Epidermal melanocyte (primary cell): Measurements from ENCODE around the gene FBXL12.
"Not testable (repeated sequence)": the region's sequence is repeated elsewhere in the genome, so short reads cannot be mapped to it uniquely, and the experiment has no call there.

ENCODE experiments used
- DNase-seq: peaks from one replicate; pipeline ENCODE4 v3.0.0; 2011; ENCODE audit warnings: low spot score; ENCODE audit not compliant: insufficient read length

Gene FBXL12

DNA sequence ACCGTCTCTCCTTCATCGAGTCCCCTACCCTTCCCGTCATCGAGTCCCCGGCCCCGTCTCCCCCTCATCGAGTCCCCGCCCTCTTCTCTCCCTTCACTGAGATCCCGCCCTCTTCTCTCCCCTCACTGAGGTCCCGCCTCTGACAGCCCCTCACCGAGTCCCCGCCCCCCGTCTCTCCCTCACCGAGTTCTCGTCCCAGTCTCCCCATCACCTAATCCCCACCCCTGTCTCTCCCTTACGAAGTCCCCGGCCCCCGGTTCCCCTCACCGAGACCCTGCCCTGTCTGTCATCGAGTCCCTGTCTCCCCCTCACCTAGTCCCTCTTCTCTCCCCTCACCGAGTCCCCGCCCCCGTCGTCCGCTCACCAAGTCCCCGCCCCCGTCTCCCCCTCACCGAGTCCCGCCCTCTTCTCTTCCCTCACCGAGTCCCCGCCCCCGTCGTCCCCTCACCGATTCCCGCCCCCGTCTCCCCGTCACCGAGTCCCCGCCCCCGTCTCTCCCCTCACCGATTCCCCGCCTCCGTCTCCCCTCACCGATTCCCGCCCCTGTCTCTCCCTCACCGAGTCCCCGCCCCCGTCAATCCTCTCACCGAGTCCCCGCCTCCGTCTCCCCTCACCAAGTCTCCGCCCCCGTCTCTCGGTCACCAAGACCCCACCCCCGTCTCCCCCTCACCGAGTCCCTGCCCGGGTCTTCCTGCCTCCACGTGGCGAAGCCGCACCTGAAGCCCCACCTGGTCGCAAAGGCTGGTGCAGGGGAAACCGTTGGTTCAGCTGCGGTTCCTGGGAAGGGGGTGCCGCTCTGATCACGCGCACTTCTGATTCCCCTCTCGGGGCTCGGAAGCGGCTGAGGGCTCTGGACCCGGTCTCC, 26.4 kb downstream of the FBXL12 start:
- DNase-seq = peak; percentile 54

DNA sequence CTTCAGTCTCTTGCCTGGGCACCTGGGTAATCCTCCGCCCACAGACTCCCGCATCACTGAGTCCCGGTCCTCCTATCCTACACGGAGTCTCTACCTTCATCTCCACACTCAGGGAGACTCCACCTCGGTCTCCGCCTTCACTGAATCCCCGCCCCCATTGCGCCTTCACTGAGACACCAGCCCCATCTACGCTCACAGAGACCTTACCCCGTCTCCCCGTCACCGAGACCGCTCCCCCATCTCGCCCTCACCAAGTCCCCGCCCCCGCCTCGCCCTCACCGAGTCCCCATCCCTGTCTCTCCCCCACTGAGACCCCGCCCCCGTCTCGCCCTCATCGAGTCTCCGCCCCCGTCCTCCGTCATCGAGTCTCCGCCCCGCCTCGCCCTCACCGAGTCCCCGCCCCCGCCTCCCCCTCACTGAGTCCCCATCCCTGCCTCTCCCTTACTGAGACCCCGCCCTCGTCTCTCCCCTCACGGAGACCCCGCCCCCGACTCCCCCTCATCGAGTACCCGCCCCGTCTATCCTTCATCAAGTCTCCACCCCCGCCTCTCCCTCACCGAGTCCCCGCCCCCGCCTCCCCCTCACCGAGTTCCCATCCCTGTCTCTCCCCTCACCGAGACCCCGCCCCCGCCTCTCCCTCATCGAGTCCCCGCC, 27.2 kb downstream of the FBXL12 start:
- peak; percentile 65 for DNase-seq

DNA sequence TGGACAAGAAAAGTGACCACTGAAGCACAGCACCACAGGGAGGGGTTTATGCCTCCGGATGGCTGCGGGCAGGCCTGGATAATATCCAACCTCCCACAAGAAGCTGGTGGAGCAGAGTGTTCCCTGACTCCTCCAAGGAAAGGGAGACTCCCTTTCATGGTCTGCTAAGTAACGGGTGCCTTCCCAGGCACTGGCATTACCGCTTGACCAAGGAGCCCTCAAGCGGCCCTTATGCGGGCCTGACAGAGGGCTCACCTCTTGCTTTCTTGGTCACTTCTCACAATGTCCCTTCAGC, 27.9 kb downstream of the FBXL12 start:
- DNase-seq = not testable (repeated sequence)

DNA sequence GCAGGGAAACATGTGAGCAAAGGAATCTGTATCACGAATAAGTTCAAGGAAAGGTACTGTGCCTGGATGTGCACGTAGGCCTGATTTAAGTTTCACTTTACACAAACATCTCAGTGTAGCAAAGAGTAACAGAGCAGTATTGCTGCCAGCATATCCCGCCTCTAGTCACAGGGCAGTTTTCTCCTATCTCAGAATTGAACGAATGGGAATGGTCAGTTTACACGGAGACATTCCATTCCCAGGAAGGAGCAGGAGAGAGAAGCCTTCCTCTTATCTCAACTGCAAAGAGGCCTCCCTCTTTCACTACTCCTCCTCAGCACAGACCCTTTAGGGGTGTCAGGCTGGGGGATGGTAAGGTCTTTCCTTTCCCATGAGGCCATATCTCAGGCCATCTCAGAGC, 29.3 kb downstream of the FBXL12 start:
- DNase-seq = not testable (repeated sequence)

DNA sequence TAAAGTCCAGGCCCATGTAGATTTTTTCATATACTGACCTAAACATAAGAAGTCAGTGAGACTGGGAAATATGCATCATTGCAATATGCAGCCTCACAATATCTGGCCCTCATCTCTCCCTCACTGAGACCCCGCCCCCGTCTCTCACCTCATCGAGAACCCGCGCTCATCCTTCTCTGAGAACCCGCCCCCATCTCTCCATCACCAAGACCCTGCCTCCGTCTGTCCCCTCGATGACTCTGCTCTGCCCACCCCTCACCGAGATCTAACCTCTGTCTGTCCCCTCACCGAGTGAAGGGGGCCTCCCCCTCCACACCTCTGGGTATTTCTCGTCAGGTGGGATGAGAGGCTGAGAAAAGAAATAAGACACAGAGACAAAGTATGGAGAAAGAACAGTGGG, 29.8 kb downstream of the FBXL12 start:
- DNase-seq = no peak

DNA sequence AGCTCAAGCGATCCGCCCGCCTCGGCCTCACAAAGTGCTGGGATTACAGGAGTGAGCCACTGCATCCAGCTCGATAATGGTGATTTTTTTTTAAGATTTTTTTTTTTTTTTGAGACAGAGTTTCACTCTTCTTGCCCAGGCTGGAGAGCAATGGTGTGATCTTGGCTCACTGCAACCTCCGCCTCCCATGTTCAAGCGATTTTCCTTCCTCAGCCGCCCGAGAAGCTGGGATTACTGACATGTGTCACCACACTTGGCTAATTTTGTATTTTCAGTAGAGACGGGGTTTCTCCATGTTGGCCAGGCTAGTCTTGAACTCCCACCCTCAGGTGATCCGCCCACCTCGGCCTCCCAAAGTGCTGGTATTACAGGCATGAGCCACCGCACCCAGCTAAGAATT, 30.3 kb downstream of the FBXL12 start:
- DNase-seq = not testable (repeated sequence)

DNA sequence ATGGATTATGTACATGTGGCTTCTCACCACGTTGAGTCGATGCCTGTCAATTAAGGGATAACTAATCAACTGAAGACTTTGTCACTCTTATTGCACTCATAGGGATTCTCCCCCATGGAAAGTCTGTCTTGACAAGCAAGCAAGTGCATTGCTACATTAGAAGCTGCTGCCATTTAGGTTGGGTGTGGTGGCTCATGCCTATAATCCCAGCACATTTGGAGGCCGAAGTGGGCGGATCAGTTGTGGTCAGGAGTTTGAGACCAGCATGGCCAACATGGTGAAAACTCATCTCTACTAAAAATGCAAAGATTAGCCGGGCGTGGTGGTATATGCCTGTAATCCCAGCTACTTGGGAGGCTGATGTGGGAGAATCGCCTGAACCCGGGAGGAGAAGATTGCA, 32.1 kb downstream of the FBXL12 start:
- DNase-seq = no peak

DNA sequence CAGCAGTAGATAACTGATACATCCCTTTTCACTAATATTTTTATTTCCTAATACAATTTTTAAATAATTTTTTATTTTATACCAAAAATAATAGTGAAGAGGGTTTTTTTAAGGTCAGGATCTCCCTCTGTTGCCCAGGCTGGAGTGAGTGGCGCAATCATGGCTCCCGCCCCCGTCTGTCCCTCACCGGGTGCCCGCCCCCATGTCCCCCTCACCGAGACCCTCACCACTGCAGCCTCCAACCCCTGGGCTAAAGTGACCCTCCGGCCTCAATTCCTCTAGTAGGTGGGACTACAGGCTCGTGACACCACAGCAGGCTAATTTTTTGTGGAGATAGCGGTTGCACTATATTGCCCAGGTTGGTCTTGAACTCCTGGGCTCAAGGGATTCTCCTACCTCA, 32.5 kb downstream of the FBXL12 start:
- DNase-seq = no peak

DNA sequence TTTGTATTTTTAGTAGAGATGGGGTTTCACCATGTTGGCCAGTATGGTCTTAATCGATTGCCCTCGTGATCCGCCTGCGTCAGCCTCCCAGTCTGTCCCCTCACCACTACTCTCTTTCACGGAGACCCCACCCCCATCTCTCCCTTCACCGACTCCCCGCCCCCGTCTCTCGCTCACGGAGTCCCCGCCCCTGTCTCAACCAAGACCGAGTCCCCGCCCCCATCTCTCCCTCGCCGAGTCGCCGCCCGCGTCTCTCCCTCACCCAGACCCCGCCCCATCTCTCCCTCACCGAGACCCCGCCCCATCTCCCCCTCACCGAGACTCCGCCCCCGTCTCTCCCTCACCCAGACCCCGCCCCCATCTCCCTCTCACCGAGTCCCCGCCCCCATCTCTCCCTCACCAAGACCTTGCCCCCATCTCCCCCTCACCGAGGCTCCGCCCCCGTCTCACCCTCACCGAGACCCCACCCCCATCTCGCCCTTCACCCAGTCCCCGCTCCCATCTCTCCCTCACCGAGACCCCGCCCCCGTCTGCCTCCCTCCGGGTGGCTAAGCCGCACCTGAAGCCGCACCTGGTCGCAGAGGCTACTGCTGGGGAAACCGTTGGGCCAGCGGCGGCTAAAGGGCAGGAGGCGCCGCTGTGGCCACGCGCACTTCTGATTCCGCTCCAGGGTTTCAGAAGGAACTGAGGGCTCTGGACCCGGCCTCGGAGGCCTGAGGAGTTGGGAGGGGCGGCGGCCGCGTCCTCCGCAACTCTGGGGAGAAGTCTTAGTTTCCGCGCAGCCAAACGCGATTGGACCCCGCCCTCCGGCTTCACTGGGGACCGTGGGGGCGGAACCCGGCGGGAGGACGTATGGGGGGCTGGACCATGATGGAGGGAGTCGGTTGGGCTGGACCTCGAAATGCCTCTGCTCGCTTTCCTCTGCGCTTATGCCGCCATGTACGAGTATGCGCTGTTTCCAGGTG, 33.2 kb downstream of the FBXL12 start:
- peak; percentile 79 for DNase-seq

DNA sequence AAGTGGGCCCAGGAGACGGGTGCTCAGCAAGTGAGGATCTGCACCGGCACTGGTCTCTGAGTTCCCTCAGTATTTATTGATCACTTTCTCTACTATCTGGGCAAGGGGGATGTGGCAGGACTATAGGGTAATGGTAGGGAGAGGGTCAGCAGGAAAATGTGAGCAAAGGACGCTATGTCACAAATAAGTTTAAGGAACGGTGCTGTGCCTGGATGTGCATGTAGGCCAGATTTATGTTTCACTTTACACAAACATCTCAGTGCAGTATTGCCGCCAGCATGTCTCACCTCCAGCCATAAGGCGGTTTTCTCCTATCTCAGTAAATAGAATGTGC, 34.7 kb downstream of the FBXL12 start:
- DNase-seq = not testable (repeated sequence)

DNA sequence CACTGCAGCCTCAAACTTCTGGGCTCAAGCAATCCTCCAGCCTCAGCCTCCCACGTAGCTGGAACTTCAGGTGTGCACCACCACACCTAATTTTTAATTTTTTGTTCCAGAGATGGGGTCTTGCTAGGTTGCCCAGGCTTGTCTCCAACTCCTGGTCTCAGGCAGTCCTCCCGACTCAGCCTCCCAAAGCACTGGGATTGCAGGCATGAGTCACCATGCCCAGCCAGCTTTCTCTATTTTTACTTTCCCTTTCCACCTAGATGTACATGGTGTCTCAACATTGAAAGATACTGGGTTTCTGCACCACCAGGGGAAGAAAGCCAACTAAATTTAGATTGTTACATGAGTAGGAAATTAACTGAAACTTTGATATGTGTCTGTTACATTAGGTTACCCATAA, 36.5 kb downstream of the FBXL12 start:
- no peak for DNase-seq

DNA sequence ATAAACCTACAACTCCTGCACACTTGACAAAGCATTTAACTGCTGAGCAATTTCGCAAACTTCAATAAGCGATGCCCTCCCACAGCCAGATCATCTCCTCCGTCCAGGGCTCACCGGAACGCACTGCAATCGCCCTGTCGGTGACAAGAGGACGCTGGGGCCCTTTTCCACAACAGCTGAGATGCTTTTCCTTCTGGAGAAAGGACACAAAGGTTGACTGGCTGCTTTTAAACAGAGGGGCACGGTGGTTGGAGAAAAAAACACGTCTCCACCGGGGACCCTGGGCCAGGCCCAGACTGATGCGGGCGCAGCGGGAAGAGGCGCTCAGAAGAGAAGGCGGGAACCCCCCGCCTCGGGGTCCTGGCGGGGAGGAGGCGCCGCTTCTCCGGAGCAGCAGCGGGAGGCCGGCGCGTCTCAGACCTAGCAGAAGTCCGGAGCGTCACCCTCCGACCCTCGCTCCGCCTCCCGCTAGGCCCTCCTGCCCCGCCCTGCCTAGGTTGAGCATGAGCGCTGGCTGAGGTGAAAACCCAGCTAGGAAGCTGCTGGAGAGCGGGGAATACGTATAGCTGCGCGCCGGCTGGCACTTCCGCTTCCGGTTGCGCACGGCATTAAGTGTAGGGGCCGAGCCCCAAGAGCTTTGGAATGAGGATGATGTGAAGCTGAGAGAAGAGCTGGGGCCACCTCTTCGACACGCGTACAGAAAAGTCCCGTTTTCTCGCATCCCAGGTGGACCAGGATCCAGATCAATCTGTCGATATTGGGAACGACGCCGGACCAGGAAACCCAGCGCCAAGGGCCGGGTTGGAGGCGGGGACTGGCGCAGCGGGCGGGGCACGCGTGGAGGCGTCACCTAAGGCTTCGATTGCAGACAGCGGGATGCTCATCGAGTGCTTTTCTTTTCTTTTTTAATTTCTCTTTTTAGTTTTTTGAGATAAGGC, 50.4 kb downstream of the FBXL12 start, which contains the start of gene ZNF846:
ZNF846 (minus strand) TSS at position 564 of the 938 bp plus-strand sequence. CDS start 3,788 bp downstream, outside the sequence.
- peak; percentile 95 for DNase-seq
